A549 (cell line): ENCODE results near the gene ADD2. TPM values are rescaled to one million over a fixed set of nuclear protein-coding genes. Genes with fewer than 3 reads are reported as not detected.

ENCODE experiments used
- ATAC-seq, 2 experiments: fragments of 200-7000 bp in 1 of 2; fragments of >200 bp in 1 of 2; cut with Nextera tagmentation in 1 of 2; cut with Tn5 transposase in 1 of 2; 3 replicates each; pipeline versions ENCODE4 v1.8.0 to v1.9.1; 2018 to 2020; ENCODE audit warnings: mild to moderate bottlenecking in 1 of 2, moderate library complexity in 1 of 2
- CTCF ChIA-PET: fragments of 300-600 bp; sonication (Branson Sonifier 250); formaldehyde crosslinking; extraction: SDS; loops from one replicate; lab custom pipeline; 2021; ENCODE audit warnings: antibody characterized with exemption, inconsistent platforms; lab: Yijun Ruan, JAX
- POLR2A ChIA-PET: fragments of 350-600 bp; formaldehyde crosslinking; extraction: SDS; loops from one replicate; lab custom pipeline; 2021; ENCODE audit warnings: antibody characterized with exemption, inconsistent platforms; lab: Yijun Ruan, JAX
- DNase-seq, 2 experiments: peaks; one replicate each; pipeline versions ENCODE4 v3.0.0 to v3.0.0-alpha.2; 2011 to 2016; ENCODE audit warnings: low read depth in 1 of 2, low spot score in 1 of 2
- FAIRE-seq: peaks from 2 replicates; lab custom pipeline; 2011; peaks lifted over from hg19 to GRCh38; lab: Jason Lieb, UNC
- H3K27ac ChIP-seq, 2 experiments: fragments of >200 bp; sonication (Bioruptor Twin); formaldehyde crosslinking; 3 replicates each; pipeline ENCODE4 v1.5.1; 2016 to 2017
- H3K4me1 ChIP-seq: fragments of >200 bp; sonication (Bioruptor Twin); formaldehyde crosslinking; 3 replicates; pipeline ENCODE4 v1.6.1; 2016
- H3K4me2 ChIP-seq: fragments of >200 bp; sonication (Bioruptor Twin); formaldehyde crosslinking; 3 replicates; pipeline ENCODE4 v1.6.1; 2016
- H3K4me3 ChIP-seq: fragments of >200 bp; sonication (Bioruptor Twin); formaldehyde crosslinking; 3 replicates; pipeline ENCODE4 v1.5.1; 2016
- H3K9me3 ChIP-seq: fragments of >200 bp; sonication (Bioruptor Twin); formaldehyde crosslinking; 3 replicates; pipeline ENCODE4 v1.6.1; 2016
- BHLHE40 ChIP-seq: IDR thresholded peaks from 2 replicates; pipeline ENCODE4 v1.6.1; 2012; ENCODE audit warnings: low read depth, low read length, inconsistent platforms
- CBX2 ChIP-seq: fragments of 200-600 bp; sonication (generic); IDR thresholded peaks from 2 replicates; pipeline ENCODE4 v1.6.1; 2016; ENCODE audit warnings: low read depth, mild to moderate bottlenecking, borderline replicate concordance
- CBX8 ChIP-seq: fragments of 200-600 bp; sonication (generic); IDR thresholded peaks from 2 replicates; pipeline ENCODE4 v1.6.1; 2016
- CEBPB ChIP-seq, 2 experiments: fragments of >200 bp in 1 of 2; sonication (Bioruptor Twin) in 1 of 2; formaldehyde crosslinking in 1 of 2; IDR thresholded peaks; 2 replicates each; pipeline ENCODE4 v1.6.1; 2012 to 2016
- CHD2 ChIP-seq: fragments of 150-350 bp; IDR thresholded peaks from 2 replicates; pipeline ENCODE4 v1.6.1; 2014; ENCODE audit warnings: low read length; ENCODE audit not compliant: partially characterized antibody
- CHD4 ChIP-seq: fragments of 200-600 bp; sonication (generic); IDR thresholded peaks from 2 replicates; pipeline ENCODE4 v1.6.1; 2016; ENCODE audit warnings: antibody characterized with exemption, mild to moderate bottlenecking, borderline replicate concordance
- EHMT2 ChIP-seq: fragments of 200-600 bp; sonication (generic); IDR thresholded peaks from 2 replicates; pipeline ENCODE4 v1.6.1; 2016; ENCODE audit warnings: antibody characterized with exemption, low read depth, mild to moderate bottlenecking, moderate library complexity
- ESRRA ChIP-seq: fragments of 150-350 bp; IDR thresholded peaks from 2 replicates; pipeline ENCODE4 v1.6.1; 2014; ENCODE audit warnings: mild to moderate bottlenecking, low read length, borderline replicate concordance
- FOSL2 ChIP-seq, 2 experiments: fragments of 450-650 bp in 1 of 2; fragments of >200 bp in 1 of 2; sonication (Bioruptor Twin) in 1 of 2; formaldehyde crosslinking; IDR thresholded peaks; 2 replicates each; pipeline versions ENCODE4 v1.5.0 to v1.6.1; 2016 to 2020; ENCODE audit warnings: mild to moderate bottlenecking in 1 of 2, moderate library complexity in 1 of 2
- HOXA7 ChIP-seq: fragments of 250-450 bp; sonication (Bioruptor Pico); IDR thresholded peaks from 2 replicates; pipeline ENCODE4 v1.5.0; 2020; ENCODE audit warnings: mild to moderate bottlenecking, moderate library complexity
- HOXB13 ChIP-seq: fragments of 250-450 bp; sonication (Bioruptor Pico); IDR thresholded peaks from 2 replicates; pipeline ENCODE4 v1.5.0; 2020; ENCODE audit warnings: low read depth, mild to moderate bottlenecking, moderate library complexity
- HOXB5 ChIP-seq: fragments of 250-450 bp; sonication (Bioruptor Pico); IDR thresholded peaks from 2 replicates; pipeline ENCODE4 v1.5.0; 2020; ENCODE audit warnings: mild to moderate bottlenecking, moderate library complexity
- KDM5A ChIP-seq: fragments of 200-600 bp; sonication (generic); IDR thresholded peaks from 2 replicates; pipeline ENCODE4 v1.6.1; 2016; ENCODE audit warnings: antibody characterized with exemption, mild to moderate bottlenecking
- MAFK ChIP-seq: fragments of 450-650 bp; IDR thresholded peaks from 2 replicates; pipeline ENCODE4 v1.6.1; 2014; ENCODE audit not compliant: partially characterized antibody
- NFE2L2 ChIP-seq: fragments of 150-350 bp; conservative IDR thresholded peaks from 2 replicates; pipeline ENCODE4 v1.6.1; 2014; ENCODE audit warnings: low read length
- NPAS2 ChIP-seq: fragments of 250-450 bp; sonication (Bioruptor Pico); IDR thresholded peaks from 2 replicates; pipeline ENCODE4 v1.8.0; 2022; ENCODE audit warnings: mild to moderate bottlenecking, moderate library complexity, borderline replicate concordance
- PHF8 ChIP-seq: fragments of 200-600 bp; sonication (generic); IDR thresholded peaks from 2 replicates; pipeline ENCODE4 v1.6.1; 2016; ENCODE audit warnings: low read depth, mild to moderate bottlenecking, antibody characterized with exemption, moderate library complexity, borderline replicate concordance
- POLR2A ChIP-seq: IDR thresholded peaks from 2 replicates; pipeline ENCODE4 v1.6.1; 2012; ENCODE audit warnings: mild to moderate bottlenecking, low read length
- RARB ChIP-seq: fragments of 250-450 bp; sonication (Bioruptor Pico); IDR thresholded peaks from 2 replicates; pipeline ENCODE4 v1.8.0; 2021; ENCODE audit warnings: mild to moderate bottlenecking, moderate library complexity
- RCOR1 ChIP-seq: fragments of 150-350 bp; IDR thresholded peaks from 2 replicates; pipeline ENCODE4 v1.6.1; 2014; ENCODE audit warnings: antibody characterized with exemption, low read length, low read depth
- RFX5 ChIP-seq: fragments of 450-650 bp; IDR thresholded peaks from 2 replicates; pipeline ENCODE4 v1.7.1; 2014; ENCODE audit warnings: antibody characterized with exemption, mild to moderate bottlenecking, moderate library complexity
- RNF2 ChIP-seq: fragments of 200-600 bp; sonication (generic); IDR thresholded peaks from 2 replicates; pipeline ENCODE4 v1.6.1; 2016; ENCODE audit warnings: low read depth, mild to moderate bottlenecking, antibody characterized with exemption, moderate library complexity, borderline replicate concordance
- TP53 ChIP-seq: fragments of 250-450 bp; sonication (Bioruptor Pico); IDR thresholded peaks from 2 replicates; pipeline ENCODE4 v1.5.0; 2021; ENCODE audit warnings: mild to moderate bottlenecking, moderate library complexity
- ZSCAN20 ChIP-seq: fragments of 250-450 bp; sonication (Bioruptor Pico); IDR thresholded peaks from 2 replicates; pipeline ENCODE4 v1.8.0; 2022; ENCODE audit warnings: mild to moderate bottlenecking, moderate library complexity
- WGBS: methylation state at CpG from one replicate; pipeline ENCODE4 v1.1.6; 2017; ENCODE audit errors: missing lambda C conversion rate; 5-methylcytosine and 5-hydroxymethylcytosine counted together
- polyA plus RNA-seq, 4 experiments: library from polyadenylated mRNA; depleted of rRNA in 3 of 4; stranded (reverse); fragments of >200 nt; fragmentation: RNase III in 1 of 4; extraction: RNeasy Plus Mini Kit Qiagen cat#74134 plus additional on column Dnase treatment in 1 of 4; gene quantifications; 2 replicates in 3 of 4; 3 replicates in 1 of 4; pipeline ENCODE4 v1.2.3, GENCODE V29; 2011 to 2017
- TF ChIP-seq, protein P1 (sequence below): fragments of >200 bp; sonication (Bioruptor Twin); formaldehyde crosslinking; IDR thresholded peaks from 3 replicates; pipeline ENCODE4 v1.6.1; 2016
- TF ChIP-seq, protein P2 (sequence below): IDR thresholded peaks from 2 replicates; pipeline ENCODE4 v1.6.1; 2012
- TF ChIP-seq, protein P3 (sequence below): fragments of >200 bp; sonication (Bioruptor Twin); formaldehyde crosslinking; IDR thresholded peaks from 2 replicates; pipeline ENCODE4 v1.6.1; 2016
- TF ChIP-seq, protein P4 (sequence below): fragments of 150-350 bp; IDR thresholded peaks from 2 replicates; pipeline ENCODE4 v1.6.1; 2014; ENCODE audit warnings: low read depth, mild to moderate bottlenecking, low read length
- TF ChIP-seq, protein P5 (sequence below): fragments of 250-450 bp; sonication (Bioruptor Pico); IDR thresholded peaks from 2 replicates; pipeline ENCODE4 v1.5.0; 2020; ENCODE audit warnings: low read depth, mild to moderate bottlenecking, moderate library complexity
- TF ChIP-seq, protein P6 (sequence below): fragments of 450-650 bp; IDR thresholded peaks from 2 replicates; pipeline ENCODE4 v1.6.1; 2014; ENCODE audit warnings: antibody characterized with exemption
- TF ChIP-seq, protein P7 (sequence below): IDR thresholded peaks from 2 replicates; pipeline ENCODE4 v1.6.1; 2012
- TF ChIP-seq, protein P8 (sequence below): IDR thresholded peaks from 2 replicates; pipeline ENCODE4 v1.6.1; 2012; ENCODE audit warnings: low read depth, borderline replicate concordance

Gene ADD2
- polyA plus RNA-seq, 2 of the 4 experiments (the other 2 are of a cell fraction) = 18.0 to 25.5 TPM

DNA sequence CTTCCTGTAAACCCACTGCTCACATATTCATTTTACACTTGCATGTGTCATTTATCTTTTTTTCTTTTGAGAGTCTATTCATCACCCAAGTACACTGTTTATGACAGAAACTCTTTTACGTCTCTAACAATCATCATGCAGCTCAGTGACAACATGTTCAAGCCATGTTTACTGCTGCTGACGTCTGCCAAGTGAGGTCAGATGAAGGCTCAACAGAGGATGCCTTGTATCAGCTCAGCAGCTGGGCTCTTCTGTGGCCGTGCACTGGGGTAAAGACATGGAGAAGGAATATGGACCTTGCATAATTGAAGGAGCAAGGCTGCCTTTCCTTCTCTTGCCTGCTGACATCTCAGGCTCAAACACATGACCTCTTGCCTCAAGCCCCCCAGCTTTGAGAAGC, 99.6 kb downstream of the ADD2 start:
- POLR2A ChIA-PET = no interaction called here
- Histone ChIP-seq H3K4me1 (0 out of 3 replicates have a peak, but pooled peaks cover 5% of the 10 kb centered on the region), H3K4me3 (no peak overlapping the region), H3K9me3 (no peaks in the 10 kb centered on the region), H3K4me2 (no peak overlapping the region), H3K27ac (no peak overlapping the region)
- FAIRE-seq (no peak), DNase-seq (no peak), ATAC-seq (no peak)
- 86% methylated on average over 3 of the region's 3 CpGs for WGBS
- CTCF ChIA-PET = interaction anchor here (0.9 to 3.0 kb wide), 8 partner anchors 10 to 364 kb away, joined by 3 to 13 read pairs (median 4); no protein-coding TSS in a partner anchor
- TF ChIP-seq, protein P1, sequence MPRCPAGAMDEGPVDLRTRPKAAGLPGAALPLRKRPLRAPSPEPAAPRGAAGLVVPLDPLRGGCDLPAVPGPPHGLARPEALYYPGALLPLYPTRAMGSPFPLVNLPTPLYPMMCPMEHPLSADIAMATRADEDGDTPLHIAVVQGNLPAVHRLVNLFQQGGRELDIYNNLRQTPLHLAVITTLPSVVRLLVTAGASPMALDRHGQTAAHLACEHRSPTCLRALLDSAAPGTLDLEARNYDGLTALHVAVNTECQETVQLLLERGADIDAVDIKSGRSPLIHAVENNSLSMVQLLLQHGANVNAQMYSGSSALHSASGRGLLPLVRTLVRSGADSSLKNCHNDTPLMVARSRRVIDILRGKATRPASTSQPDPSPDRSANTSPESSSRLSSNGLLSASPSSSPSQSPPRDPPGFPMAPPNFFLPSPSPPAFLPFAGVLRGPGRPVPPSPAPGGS = no peak
- TF ChIP-seq HOXB13 (no peak), EHMT2 (no peak), BHLHE40 (no peak), CBX2 (no peak), RCOR1 (no peak), MAFK (no peak), CEBPB (IDR thresholded peaks at IDR 0.05) (no peak), HOXB5 (CRISPR knock-in tag) (no peak), ZSCAN20 (CRISPR knock-in tag) (no peak), CBX8 (no peak), KDM5A (no peak), ESRRA (no peak), PHF8 (no peak)
- TF ChIP-seq, protein P2, sequence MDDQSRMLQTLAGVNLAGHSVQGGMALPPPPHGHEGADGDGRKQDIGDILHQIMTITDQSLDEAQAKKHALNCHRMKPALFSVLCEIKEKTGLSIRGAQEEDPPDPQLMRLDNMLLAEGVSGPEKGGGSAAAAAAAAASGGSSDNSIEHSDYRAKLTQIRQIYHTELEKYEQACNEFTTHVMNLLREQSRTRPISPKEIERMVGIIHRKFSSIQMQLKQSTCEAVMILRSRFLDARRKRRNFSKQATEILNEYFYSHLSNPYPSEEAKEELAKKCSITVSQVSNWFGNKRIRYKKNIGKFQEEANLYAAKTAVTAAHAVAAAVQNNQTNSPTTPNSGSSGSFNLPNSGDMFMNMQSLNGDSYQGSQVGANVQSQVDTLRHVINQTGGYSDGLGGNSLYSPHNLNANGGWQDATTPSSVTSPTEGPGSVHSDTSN = no peak
- TF ChIP-seq, protein P3, sequence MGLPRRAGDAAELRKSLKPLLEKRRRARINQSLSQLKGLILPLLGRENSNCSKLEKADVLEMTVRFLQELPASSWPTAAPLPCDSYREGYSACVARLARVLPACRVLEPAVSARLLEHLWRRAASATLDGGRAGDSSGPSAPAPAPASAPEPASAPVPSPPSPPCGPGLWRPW = no peak
- TF ChIP-seq, protein P4, sequence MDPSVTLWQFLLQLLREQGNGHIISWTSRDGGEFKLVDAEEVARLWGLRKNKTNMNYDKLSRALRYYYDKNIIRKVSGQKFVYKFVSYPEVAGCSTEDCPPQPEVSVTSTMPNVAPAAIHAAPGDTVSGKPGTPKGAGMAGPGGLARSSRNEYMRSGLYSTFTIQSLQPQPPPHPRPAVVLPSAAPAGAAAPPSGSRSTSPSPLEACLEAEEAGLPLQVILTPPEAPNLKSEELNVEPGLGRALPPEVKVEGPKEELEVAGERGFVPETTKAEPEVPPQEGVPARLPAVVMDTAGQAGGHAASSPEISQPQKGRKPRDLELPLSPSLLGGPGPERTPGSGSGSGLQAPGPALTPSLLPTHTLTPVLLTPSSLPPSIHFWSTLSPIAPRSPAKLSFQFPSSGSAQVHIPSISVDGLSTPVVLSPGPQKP = no peak
- TF ChIP-seq, protein P5, sequence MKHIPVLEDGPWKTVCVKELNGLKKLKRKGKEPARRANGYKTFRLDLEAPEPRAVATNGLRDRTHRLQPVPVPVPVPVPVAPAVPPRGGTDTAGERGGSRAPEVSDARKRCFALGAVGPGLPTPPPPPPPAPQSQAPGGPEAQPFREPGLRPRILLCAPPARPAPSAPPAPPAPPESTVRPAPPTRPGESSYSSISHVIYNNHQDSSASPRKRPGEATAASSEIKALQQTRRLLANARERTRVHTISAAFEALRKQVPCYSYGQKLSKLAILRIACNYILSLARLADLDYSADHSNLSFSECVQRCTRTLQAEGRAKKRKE (CRISPR knock-in tag) = no peak

DNA sequence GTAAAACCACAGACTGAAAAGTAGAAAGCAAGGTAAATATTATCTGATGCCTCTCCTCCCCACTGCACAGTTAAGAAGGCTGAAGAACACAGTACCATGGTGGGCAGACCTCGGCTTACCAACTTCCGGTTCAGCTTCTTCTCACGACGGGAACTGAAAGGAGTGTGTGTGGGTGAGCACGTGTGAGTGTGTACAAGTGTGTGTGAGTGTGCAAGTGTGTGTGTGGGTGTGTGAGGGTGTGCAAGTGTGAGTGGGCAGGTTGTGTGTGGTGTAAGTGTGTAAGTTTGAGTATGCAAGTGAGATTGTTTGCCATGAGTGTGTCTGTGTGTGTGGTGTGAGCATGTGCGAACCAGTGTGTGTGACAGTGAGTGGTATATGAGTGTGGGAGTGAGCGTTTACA, 103.5 kb downstream of the ADD2 start:
- CTCF ChIA-PET = interaction anchor here (2.2 kb wide), 1 partner anchor 10 kb away, joined by 7 read pairs; no protein-coding TSS in a partner anchor
- POLR2A ChIA-PET = no interaction called here
- no peak for DNase-seq
- 88% methylated on average over 7 of the region's 7 CpGs for WGBS
- Histone ChIP-seq H3K27ac (no peak overlapping the region), H3K4me3 (no peak overlapping the region), H3K4me2 (no peak overlapping the region), H3K9me3 (no peaks in the 10 kb centered on the region), H3K4me1 (no peaks in the 10 kb centered on the region)
- ATAC-seq = no peak
- no peak for FAIRE-seq
- TF ChIP-seq, protein P6, sequence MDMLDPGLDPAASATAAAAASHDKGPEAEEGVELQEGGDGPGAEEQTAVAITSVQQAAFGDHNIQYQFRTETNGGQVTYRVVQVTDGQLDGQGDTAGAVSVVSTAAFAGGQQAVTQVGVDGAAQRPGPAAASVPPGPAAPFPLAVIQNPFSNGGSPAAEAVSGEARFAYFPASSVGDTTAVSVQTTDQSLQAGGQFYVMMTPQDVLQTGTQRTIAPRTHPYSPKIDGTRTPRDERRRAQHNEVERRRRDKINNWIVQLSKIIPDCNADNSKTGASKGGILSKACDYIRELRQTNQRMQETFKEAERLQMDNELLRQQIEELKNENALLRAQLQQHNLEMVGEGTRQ = no peak
- TF ChIP-seq POLR2A (no peak), HOXA7 (CRISPR knock-in tag) (no peak), CHD4 (no peak), NFE2L2 (no peak), FOSL2 (IDR thresholded peaks at IDR 0.05) (no peak), FOSL2 (CRISPR knock-in tag; IDR thresholded peaks at IDR 0.05) (no peak), RARB (CRISPR knock-in tag) (no peak), TP53 (CRISPR knock-in tag) (no peak), CHD2 (no peak), NPAS2 (CRISPR knock-in tag) (no peak), RNF2 (no peak), RFX5 (no peak)
- TF ChIP-seq, protein P7, sequence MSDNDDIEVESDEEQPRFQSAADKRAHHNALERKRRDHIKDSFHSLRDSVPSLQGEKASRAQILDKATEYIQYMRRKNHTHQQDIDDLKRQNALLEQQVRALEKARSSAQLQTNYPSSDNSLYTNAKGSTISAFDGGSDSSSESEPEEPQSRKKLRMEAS = no peak
- TF ChIP-seq, protein P5 (CRISPR knock-in tag) = no peak
- TF ChIP-seq, protein P8, sequence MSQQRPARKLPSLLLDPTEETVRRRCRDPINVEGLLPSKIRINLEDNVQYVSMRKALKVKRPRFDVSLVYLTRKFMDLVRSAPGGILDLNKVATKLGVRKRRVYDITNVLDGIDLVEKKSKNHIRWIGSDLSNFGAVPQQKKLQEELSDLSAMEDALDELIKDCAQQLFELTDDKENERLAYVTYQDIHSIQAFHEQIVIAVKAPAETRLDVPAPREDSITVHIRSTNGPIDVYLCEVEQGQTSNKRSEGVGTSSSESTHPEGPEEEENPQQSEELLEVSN = no peak
